Pancreas (tissue), 10 donors: ENCODE results near the gene ARGFX. TPM values are rescaled to one million over a fixed set of nuclear protein-coding genes. Genes with fewer than 3 reads are reported as not detected.
A peak's percentile ranks its signal among the peaks of the same experiment; 100 is the strongest.

Experiments used
- ATAC-seq, 4 donors: fragments of 200-7000 bp; cut with Tn5 transposase; one replicate each; pipeline versions ENCODE4 v1.8.0 to v1.9.1; 2020; ENCODE audit warnings: mild to moderate bottlenecking in 4 of 4, moderate library complexity in 4 of 4
- DNase-seq, 6 donors: peaks; one replicate each; pipeline ENCODE4 v3.0.0-alpha.2; 2020
- FAIRE-seq: peaks from 2 replicates; lab custom pipeline; 2012; peaks lifted over from hg19 to GRCh38; lab: Jason Lieb, UNC
- H3K27ac ChIP-seq, 4 donors: fragments of 200-600 bp; sonication (generic); 1 replicate in 3 of 4; 2 replicates in 1 of 4; pipeline versions ENCODE4 v1.5.0 to v1.8.0; 2020
- H3K27me3 ChIP-seq, 4 donors: fragments of 200-600 bp; one replicate each; pipeline ENCODE4 v1.8.0; 2021
- H3K36me3 ChIP-seq, 3 donors: fragments of 200-600 bp; sonication (generic) in 1 of 3; one replicate each; pipeline versions ENCODE4 v1.5.0 to v1.8.0; 2020 to 2021
- H3K4me1 ChIP-seq, 3 donors: fragments of 200-600 bp; one replicate each; pipeline ENCODE4 v1.8.0; 2021
- H3K4me3 ChIP-seq, 4 donors: fragments of 200-600 bp; sonication (generic) in 2 of 4; one replicate each; pipeline versions ENCODE4 v1.5.0 to v1.8.0; 2020 to 2021
- H3K9me3 ChIP-seq, 4 donors: fragments of 200-600 bp; one replicate each; pipeline ENCODE4 v1.8.0; 2021
- WGBS, 2 donors: extraction: QIAGEN DNeasy Blood & Tissue Kit; methylation state at CpG; one replicate each; pipeline ENCODE4 v1.1.7; 2013; 5-methylcytosine and 5-hydroxymethylcytosine counted together
- intact Hi-C, 3 donors: fragments of 100-400 bp; cut with DNase I; formaldehyde crosslinking; loops; one replicate each; pipeline versions ENCODE4 v1.11.1 to v1.14.2; 2022
- polyA plus RNA-seq, 2 donors: library from polyadenylated mRNA; stranded (reverse); fragments of 200-250 nt; gene quantifications; one replicate each; pipeline ENCODE4 v1.2.3, GENCODE V29; 2013
- total RNA-seq, 6 donors: library from RNA; stranded (reverse); fragmentation: NEBNext Ultra II Directional in 4 of 6; extraction: Animal tissue kit (Norgen Biotek cat#: 25700) in 4 of 6; gene quantifications; one replicate each; pipeline versions ENCODE4 v1.2.1 to v1.2.4, GENCODE V29; 2021 to 2023
- TF ChIP-seq, protein P1 (sequence below), 4 donors: fragments of 200-600 bp; sonication (generic) in 3 of 4; IDR thresholded peaks; one replicate each; pipeline versions ENCODE4 v1.5.0 to v1.8.0; 2021; ENCODE audit warnings: antibody characterized with exemption in 4 of 4
- donor health status: healthy with polysubstance abuse.
- donor health status: DM: no; HTN: no; CAD: no; lungs with moderate emphysema.
- donor health status: DM: no; HTN: no; CAD: no.
- donor health status: control.
- donor health status: control.
- donor health status: Bipolar disorder and iron deficiency.
- donor health status: DM: yes; HTN: yes; CAD: no.
- donor health status: DM: no; HTN: no; CAD: no.
- donor health status: DM: no; HTN: no; CAD: no.
- donor health status: DM: yes; HTN: yes; CAD: no.

The ARGFX gene
- total and polyA plus RNA-seq, 8 donors: not detected

DNA sequence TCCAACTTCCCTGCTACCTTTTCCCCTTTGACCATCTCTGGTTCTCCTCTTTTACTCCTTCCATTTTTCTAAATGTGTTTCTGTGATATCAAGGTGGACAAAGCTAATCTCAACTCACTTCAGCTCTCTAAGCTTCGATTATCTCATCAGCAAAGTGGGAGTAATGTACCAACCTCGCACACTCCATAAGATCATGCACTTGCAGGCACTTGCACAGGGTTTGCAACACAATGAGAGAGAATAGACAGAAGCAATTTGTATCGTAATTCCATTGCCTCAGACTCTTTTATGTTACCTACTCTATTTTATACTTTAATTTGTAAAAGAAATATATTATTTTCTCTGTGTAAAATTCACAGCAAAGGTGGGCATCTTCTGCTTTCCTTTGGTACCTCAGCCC, 15.0 kb upstream of the ARGFX start:
- no peaks in the 10 kb centered on the region for H3K36me3 ChIP-seq
- FAIRE-seq (no peak), ATAC-seq (no peak), DNase-seq (no peak)
- WGBS, 2 donors: 61 to 65% methylated on average over 3 of the region's 3 CpGs
- no peaks in the 10 kb centered on the region for H3K4me1 ChIP-seq
- H3K27me3 ChIP-seq: no peaks in the 10 kb centered on the region
- no peak overlapping the region for H3K4me3 ChIP-seq
- intact Hi-C loops: no loop called here
- H3K9me3 ChIP-seq: no peaks in the 10 kb centered on the region
- no peak overlapping the region for H3K27ac ChIP-seq
- TF ChIP-seq, protein P1, sequence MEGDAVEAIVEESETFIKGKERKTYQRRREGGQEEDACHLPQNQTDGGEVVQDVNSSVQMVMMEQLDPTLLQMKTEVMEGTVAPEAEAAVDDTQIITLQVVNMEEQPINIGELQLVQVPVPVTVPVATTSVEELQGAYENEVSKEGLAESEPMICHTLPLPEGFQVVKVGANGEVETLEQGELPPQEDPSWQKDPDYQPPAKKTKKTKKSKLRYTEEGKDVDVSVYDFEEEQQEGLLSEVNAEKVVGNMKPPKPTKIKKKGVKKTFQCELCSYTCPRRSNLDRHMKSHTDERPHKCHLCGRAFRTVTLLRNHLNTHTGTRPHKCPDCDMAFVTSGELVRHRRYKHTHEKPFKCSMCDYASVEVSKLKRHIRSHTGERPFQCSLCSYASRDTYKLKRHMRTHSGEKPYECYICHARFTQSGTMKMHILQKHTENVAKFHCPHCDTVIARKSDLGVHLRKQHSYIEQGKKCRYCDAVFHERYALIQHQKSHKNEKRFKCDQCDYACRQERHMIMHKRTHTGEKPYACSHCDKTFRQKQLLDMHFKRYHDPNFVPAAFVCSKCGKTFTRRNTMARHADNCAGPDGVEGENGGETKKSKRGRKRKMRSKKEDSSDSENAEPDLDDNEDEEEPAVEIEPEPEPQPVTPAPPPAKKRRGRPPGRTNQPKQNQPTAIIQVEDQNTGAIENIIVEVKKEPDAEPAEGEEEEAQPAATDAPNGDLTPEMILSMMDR (IDR thresholded peaks at IDR 0.05): no peak

DNA sequence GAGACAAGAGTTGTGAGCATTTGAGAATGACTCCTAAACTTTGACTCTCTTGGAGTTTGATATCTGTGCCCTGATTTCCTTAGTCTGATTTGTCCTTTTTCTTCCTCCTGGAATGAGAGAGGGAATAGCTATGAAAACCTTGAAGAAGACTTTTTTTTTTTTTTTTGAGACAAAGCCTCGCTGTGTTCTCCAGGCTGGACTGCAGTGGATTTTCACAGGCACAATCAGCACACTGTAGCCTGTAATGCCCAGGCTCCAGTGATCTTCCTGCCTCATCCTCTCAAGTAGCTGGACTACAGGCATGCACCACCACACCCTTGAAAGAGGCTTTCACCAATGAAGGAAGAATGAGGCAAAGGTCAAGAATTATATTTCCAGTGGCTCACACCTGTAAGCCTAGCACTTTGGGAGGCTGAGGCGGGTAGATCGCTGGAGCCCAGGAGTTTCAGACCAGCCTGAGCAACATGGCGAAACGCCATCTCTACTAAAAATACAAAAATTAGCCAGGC, 10.3 kb upstream of the ARGFX start:
- TF ChIP-seq, protein P1 (IDR thresholded peaks at IDR 0.05): no peak
- Histone ChIP-seq H3K4me3 (no peak overlapping the region), H3K36me3 (no peaks in the 10 kb centered on the region), H3K27ac (no peak overlapping the region), H3K9me3 (no peaks in the 10 kb centered on the region), H3K27me3 (no peaks in the 10 kb centered on the region), H3K4me1 (no peaks in the 10 kb centered on the region)
- no peak for FAIRE-seq
- no peak for DNase-seq
- intact Hi-C loops: no loop called here
- no peak for ATAC-seq
- WGBS, 2 donors: 80 to 92% methylated on average over 5 of the region's 5 CpGs

DNA sequence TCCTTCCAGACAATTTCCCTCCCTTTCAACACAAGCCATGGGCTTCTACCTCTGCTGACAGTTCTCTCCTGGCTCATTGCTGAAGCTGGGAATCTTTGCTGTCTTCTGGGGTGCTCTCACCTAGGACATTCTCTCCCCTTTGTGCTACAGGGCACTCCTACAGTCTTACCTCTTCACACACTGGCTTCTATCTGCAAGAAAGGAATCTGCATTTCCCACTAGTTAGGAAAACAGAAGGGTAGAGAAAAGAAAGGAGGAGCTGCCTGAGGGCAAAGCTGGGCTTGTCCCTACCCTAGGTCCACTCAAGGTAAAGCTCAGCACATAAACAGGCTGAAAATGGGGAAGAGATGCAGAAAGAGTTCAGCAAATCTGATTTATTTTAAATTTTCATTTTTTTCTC, 5.6 kb upstream of the ARGFX start:
- no peaks in the 10 kb centered on the region for H3K4me1 ChIP-seq
- no peak overlapping the region for H3K27ac ChIP-seq
- ATAC-seq: no peak
- no peak overlapping the region for H3K4me3 ChIP-seq
- DNase-seq: no peak
- intact Hi-C loops: no loop called here
- TF ChIP-seq, protein P1 (IDR thresholded peaks at IDR 0.05): no peak
- no peaks in the 10 kb centered on the region for H3K9me3 ChIP-seq
- H3K27me3 ChIP-seq: no peaks in the 10 kb centered on the region
- FAIRE-seq: no peak
- H3K36me3 ChIP-seq: no peaks in the 10 kb centered on the region

DNA sequence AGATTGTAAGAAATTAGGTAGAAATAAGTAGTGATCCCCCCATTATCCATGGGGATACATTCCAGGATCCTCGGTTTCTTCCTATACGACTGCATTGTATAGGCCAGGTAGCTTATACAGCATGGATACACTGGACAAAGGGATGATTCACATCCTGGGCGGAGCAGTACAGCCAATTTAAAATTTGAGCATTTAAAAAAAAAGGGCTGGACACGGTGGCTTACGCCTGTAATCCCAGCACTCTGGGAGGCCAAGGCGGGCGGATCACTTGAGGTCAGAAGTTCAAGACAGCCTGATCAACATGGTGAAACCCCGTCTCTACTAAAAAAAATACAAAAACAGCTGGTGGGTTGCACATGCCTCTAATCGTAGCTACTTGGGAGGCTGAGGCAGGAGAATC, 976 bp upstream of the ARGFX start:
- ATAC-seq (no peak), FAIRE-seq (no peak), DNase-seq (no peak)
- no peak overlapping the region for H3K27ac ChIP-seq
- H3K4me1 ChIP-seq: no peaks in the 10 kb centered on the region
- H3K27me3 ChIP-seq: no peaks in the 10 kb centered on the region
- TF ChIP-seq, protein P1 (IDR thresholded peaks at IDR 0.05): no peak
- H3K36me3 ChIP-seq: no peaks in the 10 kb centered on the region
- no peaks in the 10 kb centered on the region for H3K9me3 ChIP-seq
- intact Hi-C loops: no loop called here
- 85 to 88% methylated on average over 9 of the region's 9 CpGs for WGBS, 2 donors
- no peak overlapping the region for H3K4me3 ChIP-seq

DNA sequence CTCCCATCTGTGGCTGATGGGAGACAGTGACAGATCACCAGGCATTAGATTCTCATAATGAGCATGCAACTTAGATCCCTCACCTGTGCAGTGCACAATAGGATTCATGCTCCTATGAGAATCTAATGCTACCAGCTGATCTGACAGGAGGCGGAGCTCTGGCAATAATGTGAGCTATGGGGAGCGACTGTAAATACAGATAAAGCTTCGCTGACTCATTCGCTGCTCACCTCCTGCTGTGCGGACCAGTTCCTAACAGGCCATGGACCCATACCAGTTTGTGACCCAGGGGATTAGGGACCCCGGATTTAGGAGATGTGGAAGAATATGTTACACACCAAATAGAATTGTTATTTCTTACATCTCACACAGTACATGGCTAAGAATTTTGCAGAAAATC, 6.7 kb downstream of the ARGFX start:
- Histone ChIP-seq H3K27me3 (no peaks in the 10 kb centered on the region), H3K9me3 (no peaks in the 10 kb centered on the region), H3K27ac (no peak overlapping the region), H3K4me3 (no peak overlapping the region), H3K36me3 (no peaks in the 10 kb centered on the region), H3K4me1 (no peaks in the 10 kb centered on the region)
- FAIRE-seq: no peak
- WGBS, 2 donors: 12 to 15% methylated on average over 6 of the region's 6 CpGs
- intact Hi-C loops: no loop called here
- peak in 4 of 6 donors; percentile 20 to 55 (median 46) for DNase-seq
- TF ChIP-seq, protein P1 (IDR thresholded peaks at IDR 0.05): no peak
- peak; percentile 89 to 97 (median 90) for ATAC-seq
